ENCODE data around the gene CGB7. TPM values are rescaled to one million over a fixed set of nuclear protein-coding genes. Genes with fewer than 3 reads are reported as not detected.

Gene CGB7
- total and polyA plus RNA-seq, 9 of the 15 experiments (the other 6 are each of a cell fraction or from before 2014, with no cell fraction given), result not detected

DNA sequence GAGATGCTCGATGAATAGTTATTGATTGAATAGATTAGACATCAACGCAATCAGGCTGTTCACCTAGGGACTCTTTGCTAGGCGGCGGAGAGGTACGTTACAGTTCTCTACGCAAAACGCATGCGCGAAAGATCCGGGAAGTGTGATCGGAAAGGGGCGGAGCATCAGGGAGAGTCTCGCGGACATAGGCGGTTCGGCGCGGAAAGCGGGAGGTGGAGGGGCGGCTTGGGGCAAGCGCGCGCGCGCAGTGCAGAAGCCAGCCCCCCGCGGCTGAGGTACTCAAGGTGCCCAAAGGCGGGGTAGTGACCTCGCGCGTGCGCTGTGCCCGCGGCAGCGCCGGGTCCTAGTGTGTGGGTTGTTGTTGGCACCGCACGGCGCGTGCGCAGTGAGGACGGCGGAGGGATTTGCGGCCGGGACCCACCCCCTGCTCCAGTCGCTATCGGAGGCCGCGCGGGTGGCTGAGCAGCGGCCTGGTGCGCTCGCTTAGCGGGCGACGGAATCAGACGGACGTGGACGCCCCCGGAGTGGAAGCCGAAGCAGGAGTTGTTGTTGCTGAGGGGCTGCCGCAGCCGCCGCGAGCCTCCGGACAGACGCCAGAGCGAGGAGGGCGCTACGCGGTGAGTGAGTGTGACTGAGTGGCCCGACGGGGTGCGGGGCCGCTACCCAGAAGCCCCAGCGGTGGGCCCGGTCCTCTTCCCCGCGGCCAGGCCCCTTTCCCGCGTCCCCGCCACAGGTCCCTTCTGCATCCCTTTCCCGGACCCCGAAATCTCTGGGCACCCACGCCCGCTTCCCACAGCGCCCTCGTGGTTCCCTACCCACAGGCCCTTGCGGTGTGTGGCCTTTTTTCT lies 27.7 kb upstream of the CGB7 start, which contains the start of gene SNRNP70 (continued):
- no peak; the same call in 1 of the 2 replicates for TF ChIP-seq GABPB2 (CRISPR knock-in tag; conservative IDR thresholded peaks at IDR 0.05)
- TF ChIP-seq HMGN3 (IDR thresholded peaks at IDR 0.05; ENCODE audit: borderline replicate concordance, extremely low read depth, insufficient read length, low read depth, low read length), result peak; percentile 80
- TF ChIP-seq ZNF717 (CRISPR knock-in tag; IDR thresholded peaks at IDR 0.05), result no peak
- TF ChIP-seq, protein P1, sequence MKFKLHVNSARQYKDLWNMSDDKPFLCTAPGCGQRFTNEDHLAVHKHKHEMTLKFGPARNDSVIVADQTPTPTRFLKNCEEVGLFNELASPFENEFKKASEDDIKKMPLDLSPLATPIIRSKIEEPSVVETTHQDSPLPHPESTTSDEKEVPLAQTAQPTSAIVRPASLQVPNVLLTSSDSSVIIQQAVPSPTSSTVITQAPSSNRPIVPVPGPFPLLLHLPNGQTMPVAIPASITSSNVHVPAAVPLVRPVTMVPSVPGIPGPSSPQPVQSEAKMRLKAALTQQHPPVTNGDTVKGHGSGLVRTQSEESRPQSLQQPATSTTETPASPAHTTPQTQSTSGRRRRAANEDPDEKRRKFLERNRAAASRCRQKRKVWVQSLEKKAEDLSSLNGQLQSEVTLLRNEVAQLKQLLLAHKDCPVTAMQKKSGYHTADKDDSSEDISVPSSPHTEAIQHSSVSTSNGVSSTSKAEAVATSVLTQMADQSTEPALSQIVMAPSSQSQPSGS (CRISPR knock-in tag; IDR thresholded peaks at IDR 0.05), result no peak
- no peak for TF ChIP-seq CBFA2T2 (conservative IDR thresholded peaks at IDR 0.05)
- TF ChIP-seq MECOM (CRISPR knock-in tag; IDR thresholded peaks at IDR 0.05), result no peak
- TF ChIP-seq, protein P2, sequence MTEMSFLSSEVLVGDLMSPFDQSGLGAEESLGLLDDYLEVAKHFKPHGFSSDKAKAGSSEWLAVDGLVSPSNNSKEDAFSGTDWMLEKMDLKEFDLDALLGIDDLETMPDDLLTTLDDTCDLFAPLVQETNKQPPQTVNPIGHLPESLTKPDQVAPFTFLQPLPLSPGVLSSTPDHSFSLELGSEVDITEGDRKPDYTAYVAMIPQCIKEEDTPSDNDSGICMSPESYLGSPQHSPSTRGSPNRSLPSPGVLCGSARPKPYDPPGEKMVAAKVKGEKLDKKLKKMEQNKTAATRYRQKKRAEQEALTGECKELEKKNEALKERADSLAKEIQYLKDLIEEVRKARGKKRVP (CRISPR knock-in tag; IDR thresholded peaks at IDR 0.05), result 0 out of 2 replicates have a peak, but pooled peaks have one; percentile 45
- TF ChIP-seq ZNF311 (CRISPR knock-in tag; IDR thresholded peaks at IDR 0.05), result no peak
- peak; percentile 69; the same call in 1 of the 2 replicates for TF ChIP-seq E2F3 (CRISPR knock-in tag; IDR thresholded peaks at IDR 0.05)
- TF ChIP-seq EP400 (IDR thresholded peaks at IDR 0.05), result peak; percentile 98
- no peak for TF ChIP-seq ZEB2 (IDR thresholded peaks at IDR 0.05)
- no peak for TF ChIP-seq SMARCA5 (IDR thresholded peaks at IDR 0.05)
- TF ChIP-seq, protein P3, sequence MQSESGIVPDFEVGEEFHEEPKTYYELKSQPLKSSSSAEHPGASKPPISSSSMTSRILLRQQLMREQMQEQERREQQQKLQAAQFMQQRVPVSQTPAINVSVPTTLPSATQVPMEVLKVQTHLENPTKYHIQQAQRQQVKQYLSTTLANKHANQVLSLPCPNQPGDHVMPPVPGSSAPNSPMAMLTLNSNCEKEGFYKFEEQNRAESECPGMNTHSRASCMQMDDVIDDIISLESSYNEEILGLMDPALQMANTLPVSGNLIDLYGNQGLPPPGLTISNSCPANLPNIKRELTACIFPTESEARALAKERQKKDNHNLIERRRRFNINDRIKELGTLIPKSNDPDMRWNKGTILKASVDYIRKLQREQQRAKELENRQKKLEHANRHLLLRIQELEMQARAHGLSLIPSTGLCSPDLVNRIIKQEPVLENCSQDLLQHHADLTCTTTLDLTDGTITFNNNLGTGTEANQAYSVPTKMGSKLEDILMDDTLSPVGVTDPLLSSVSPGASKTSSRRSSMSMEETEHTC (IDR thresholded peaks at IDR 0.05), result 0 out of 2 replicates have a peak, but pooled peaks have one; percentile 22
- TF ChIP-seq ZNF239 (CRISPR knock-in tag; IDR thresholded peaks at IDR 0.05), result no peak
- no peak for TF ChIP-seq NFATC3 (IDR thresholded peaks at IDR 0.05)
- TF ChIP-seq NELFE (IDR thresholded peaks at IDR 0.05; ENCODE audit: insufficient read depth, insufficient read length), result no peak
- TF ChIP-seq RAD51 (IDR thresholded peaks at IDR 0.05; ENCODE audit: borderline replicate concordance, low read depth), result no peak
- TF ChIP-seq, protein P4, sequence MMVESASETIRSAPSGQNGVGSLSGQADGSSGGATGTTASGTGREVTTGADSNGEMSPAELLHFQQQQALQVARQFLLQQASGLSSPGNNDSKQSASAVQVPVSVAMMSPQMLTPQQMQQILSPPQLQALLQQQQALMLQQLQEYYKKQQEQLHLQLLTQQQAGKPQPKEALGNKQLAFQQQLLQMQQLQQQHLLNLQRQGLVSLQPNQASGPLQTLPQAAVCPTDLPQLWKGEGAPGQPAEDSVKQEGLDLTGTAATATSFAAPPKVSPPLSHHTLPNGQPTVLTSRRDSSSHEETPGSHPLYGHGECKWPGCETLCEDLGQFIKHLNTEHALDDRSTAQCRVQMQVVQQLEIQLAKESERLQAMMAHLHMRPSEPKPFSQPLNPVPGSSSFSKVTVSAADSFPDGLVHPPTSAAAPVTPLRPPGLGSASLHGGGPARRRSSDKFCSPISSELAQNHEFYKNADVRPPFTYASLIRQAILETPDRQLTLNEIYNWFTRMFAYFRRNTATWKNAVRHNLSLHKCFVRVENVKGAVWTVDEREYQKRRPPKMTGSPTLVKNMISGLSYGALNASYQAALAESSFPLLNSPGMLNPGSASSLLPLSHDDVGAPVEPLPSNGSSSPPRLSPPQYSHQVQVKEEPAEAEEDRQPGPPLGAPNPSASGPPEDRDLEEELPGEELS (CRISPR knock-in tag; IDR thresholded peaks at IDR 0.05; ENCODE audit: borderline replicate concordance), result 0 out of 2 replicates have a peak, but pooled peaks have one; percentile 63
- TF ChIP-seq, protein P5, sequence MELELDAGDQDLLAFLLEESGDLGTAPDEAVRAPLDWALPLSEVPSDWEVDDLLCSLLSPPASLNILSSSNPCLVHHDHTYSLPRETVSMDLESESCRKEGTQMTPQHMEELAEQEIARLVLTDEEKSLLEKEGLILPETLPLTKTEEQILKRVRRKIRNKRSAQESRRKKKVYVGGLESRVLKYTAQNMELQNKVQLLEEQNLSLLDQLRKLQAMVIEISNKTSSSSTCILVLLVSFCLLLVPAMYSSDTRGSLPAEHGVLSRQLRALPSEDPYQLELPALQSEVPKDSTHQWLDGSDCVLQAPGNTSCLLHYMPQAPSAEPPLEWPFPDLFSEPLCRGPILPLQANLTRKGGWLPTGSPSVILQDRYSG (tag; conservative IDR thresholded peaks at IDR 0.05; ENCODE audit: low read depth), result 0 out of 2 replicates have a peak, but pooled peaks have one; percentile 60
